GM19043 (cell line): ENCODE results near the gene WWC1.
"Not testable (repeated sequence)": the region's sequence is repeated elsewhere in the genome, so short reads cannot be mapped to it uniquely, and the experiment has no call there.

Experiments
- ATAC-seq: cut with Tn5 transposase; IDR thresholded peaks from one replicate; pipeline ENCODE4 v1.9.1; 2021; ENCODE audit warnings: low read depth; ENCODE audit not compliant: unreplicated experiment

Gene WWC1

DNA sequence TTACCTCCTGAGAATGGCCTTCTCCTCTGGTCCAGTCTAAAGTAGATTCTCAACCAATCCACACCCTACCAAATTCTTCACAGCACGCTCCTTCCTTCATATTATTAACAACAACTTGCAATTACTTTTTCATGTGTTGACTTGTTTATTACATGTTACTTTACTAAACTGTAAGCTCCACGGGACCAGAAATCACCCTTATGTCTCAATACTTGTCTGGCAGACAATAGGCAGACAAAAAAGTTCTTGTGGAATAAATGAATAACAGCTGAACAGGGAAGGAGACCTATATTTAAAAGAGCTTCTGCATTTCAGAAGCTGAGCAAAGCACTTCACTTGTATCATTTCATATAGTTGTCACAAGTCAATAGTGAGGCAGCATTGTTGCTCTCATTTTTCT, 5.7 kb upstream of the WWC1 start:
- ATAC-seq: no peak

GRCh38 chr5:168286386-168286785, 5.1 kb upstream of the WWC1 start:
- ATAC-seq: no peak

DNA sequence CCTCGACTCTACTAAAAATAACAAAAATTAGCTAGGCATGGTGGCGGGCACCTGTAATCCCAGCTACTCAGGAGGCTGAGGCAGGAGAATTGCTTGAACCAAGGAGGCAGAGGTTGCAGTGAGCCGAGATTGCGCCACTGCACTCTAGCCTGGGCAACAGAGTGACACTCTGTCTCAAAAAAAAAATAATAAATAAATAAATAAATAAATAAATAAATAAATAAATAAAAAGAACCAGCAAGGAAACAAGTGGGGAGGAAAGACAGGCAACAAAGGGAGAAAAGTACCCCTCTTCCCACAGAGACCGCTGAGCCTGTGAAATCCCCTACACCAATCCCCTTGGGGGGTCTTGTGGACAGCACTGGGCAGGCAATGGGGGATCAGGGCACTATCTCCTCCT, 4.6 kb upstream of the WWC1 start:
- not testable (repeated sequence) for ATAC-seq

- ATAC-seq: no peak
Measured at GRCh38 chr5:168287362-168287761, 4.1 kb upstream of the WWC1 start.

DNA sequence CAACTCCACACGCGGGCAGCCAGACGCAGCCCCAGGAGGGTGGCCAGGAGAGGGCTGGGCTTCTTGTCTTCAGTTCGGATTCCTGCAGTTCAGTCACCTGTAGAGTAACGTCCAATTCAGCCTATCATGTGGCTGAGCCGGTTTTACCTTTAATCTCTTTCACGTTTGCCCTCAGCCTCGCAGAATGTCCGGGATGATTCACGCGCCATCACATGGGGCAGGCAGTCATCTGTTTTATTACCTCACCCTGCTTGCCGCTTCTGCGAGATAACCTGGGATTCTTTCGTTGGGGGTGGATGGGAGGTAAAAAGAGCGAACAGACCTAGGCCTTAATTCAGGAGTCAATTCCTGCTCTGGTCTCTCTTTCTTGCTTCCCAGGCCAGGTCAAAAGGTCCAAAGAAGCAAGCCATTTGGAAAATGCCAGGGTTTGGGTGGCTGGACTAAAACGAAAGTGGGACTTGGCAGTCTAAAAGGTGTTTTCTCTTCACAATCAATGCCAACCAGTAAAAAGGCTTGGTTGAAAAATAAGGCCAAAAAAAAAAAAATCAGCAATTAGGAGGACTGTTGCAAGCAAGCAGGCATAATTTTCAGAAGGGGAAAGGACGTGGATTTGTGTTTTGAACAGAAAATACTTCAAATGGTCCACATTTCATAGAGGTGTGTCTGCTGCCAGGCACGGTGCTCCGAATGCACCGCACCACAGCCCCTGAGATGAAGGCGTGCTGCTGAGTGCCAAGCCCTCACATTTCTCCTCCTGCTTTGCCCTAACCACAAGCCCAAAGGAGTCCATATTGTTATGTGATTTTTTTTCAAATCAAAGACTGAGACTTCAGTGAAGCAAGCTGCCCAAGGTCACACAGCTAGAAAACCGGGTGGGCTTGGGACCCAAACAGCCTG, 2.8 kb upstream of the WWC1 start:
- no peak for ATAC-seq

DNA sequence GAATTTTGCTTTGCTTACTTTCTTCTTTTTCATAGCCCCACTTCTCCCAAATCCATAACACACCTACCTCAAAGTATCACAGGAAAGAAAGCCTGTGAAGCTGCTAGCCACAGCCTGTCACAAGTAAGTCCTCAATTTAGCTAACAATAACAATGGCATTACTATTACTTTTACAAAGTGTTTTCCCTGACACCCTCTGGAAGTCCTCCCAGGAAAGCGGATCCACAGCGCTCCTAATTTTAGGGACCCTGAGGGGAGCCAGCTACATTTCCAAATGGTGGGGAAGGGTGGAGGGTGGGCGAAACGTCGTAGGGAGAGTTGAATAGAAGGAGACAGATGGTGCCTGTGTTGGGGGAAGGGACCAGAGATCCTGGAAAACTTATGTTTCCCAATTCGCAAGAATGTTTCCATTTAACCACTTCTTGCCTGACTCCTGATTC, 523 bp upstream of the WWC1 start:
- no peak for ATAC-seq

DNA sequence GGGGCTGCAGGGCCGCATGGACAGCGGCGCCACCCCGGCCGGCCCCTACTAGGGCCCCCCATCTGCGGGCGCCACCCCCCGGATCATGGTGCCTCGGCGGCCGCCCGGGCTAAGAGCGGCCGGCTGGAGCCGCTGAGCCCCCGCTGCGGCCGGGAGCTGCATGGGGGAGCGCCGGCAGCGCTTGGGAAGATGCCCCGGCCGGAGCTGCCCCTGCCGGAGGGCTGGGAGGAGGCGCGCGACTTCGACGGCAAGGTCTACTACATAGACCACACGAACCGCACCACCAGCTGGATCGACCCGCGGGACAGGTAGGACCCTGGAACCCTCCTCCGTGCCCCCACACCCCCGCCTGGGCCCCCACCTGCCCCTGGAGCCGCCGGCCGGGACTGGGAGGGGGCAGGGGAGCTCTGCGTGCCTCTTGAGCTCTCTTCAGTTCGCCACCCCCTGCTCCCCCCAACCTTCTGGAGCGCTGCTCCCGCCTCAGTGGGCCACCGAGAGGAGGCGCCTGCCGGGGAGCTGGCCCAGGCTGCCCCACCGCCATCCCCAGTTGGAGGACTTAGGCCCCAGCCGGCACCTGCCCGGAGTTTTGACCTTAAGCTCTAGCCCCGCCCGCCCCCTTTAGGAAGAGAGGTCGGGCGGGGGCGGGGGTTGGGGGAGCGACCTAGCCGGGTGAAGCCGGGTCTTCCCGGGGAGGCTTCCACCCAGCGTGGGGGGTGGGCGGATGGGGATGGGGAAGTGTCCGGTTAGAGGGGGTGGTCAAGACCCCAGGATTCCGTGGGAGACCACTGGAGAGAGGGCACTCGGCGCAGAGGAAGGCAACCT, 730 bp downstream of the WWC1 start:
- ATAC-seq: peak; percentile 18

- ATAC-seq: no peak
Measured at GRCh38 chr5:168292786-168293696, 1.6 kb downstream of the WWC1 start.

DNA sequence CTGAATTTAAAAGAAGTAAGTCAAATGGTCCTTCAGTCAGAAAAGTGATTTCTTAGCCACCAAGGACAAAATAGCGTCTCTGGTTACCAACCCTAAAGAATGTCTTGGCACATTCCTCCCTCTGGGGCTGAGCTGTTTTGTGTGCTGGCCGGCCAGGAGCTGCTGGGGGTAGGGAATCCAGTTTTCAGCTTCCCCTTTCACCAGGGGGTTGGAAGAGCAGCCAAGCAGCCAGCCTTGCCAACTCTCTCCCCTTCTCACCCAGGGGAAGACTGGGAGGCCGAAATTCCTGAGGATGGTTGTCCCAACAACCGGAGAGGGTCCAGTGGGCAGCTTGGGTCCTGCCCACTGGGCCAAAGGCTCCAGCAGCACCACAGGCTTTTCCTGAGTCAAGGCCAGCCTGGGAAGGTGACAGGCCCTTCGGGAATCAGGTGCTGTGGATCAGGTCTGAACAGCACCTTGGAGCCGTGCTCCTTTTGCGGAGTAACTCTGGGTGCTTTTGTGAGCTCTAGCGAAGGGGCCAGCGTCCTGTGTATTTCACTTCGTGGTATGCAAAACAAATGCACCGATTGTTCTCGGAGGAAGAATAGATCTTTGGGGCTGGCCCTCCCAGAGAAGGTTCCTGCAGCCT, 4.2 kb downstream of the WWC1 start:
- no peak for ATAC-seq

GRCh38 chr5:168296682-168297081, 5.2 kb downstream of the WWC1 start:
- no peak for ATAC-seq

DNA sequence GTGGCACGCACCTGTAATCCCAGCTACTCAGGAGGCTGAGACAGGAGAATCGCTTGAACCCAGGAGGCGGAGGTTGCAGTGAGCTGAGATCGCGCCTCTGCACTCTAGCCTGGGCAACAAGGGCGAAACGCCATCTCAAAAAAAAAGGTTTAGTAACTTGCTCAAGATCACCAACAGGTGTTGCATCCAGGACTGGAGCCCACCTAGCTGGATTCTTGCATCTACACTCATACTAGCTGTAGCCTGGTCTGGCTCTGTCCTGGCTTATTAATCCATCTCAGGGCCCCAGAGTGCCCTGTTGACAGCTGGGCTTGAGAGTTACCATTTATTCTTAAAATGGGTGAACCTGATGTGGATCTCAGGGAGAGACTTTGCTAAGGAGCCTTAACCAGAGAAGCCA, 7.5 kb downstream of the WWC1 start:
- no peak for ATAC-seq

GRCh38 chr5:168299372-168299771, 7.9 kb downstream of the WWC1 start:
- ATAC-seq: no peak

- ATAC-seq: no peak
Measured at GRCh38 chr5:168300326-168301182, 9.1 kb downstream of the WWC1 start.

DNA sequence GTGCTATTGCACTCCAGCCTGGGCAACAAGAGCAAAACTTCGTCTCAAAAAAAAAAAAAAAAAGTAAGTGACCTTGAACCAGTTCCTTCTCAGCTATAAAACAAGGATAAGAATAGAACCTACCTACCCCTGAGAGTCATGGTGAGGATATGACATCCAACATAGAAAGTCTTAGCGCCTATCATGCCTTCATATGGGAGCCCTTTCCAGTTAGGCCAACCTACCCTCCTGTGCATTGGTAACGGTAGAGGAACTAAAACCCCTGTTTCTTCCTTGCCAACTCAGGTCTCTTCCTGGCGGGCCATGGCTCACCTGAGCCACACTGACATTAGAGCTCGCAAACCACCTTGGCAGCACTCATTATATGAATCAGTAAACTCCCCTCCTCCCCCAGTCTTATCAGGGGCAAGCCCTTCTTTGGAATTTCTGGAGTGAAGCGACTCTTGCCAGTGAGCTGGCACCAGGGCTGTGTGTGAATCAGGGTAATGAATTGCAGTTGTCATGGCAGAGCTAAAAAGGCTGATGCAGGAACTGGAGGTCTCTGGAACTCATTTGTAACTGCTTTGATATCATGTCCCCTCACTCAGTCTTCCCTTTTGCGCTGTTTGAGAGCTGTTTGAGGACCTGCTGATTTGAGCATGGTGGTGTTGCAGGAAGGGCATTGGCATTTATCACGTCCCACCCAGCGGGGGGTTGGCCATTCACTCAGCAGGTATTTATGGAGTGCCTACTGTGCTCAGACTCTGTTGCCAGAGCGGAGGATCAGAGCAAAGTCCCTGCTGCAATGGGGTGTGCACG, 10.3 kb downstream of the WWC1 start:
- no peak for ATAC-seq

- no peak for ATAC-seq
Measured at GRCh38 chr5:168302785-168303184, 11.3 kb downstream of the WWC1 start.

GRCh38 chr5:168303393-168304025, 12.1 kb downstream of the WWC1 start:
- ATAC-seq: no peak

GRCh38 chr5:168304349-168304748, 12.9 kb downstream of the WWC1 start:
- ATAC-seq: no peak

- ATAC-seq: no peak
Measured at GRCh38 chr5:168305281-168305680, 13.8 kb downstream of the WWC1 start.
